Natural killer cell treated with Interleukin-12 subunit alpha and Interleukin-12 subunit beta and Interleukin-15 and Interleukin-18, amount 100 ng/mL, for 72 hours (primary cell): Measurements from ENCODE around the gene ENTREP1. TPM values are rescaled to one million over a fixed set of nuclear protein-coding genes. Genes with fewer than 3 reads are reported as not detected.

Experiments
- ATAC-seq, 2 donors: fragments of 150-1000 bp; cut with Tn5 transposase in 1 of 2; sonication (Bioruptor Pico), chemical (Tn5 transposase) in 1 of 2; 2 replicates each; pipeline ENCODE4 v1.10.0; 2021
- DNase-seq: peaks from one replicate; pipeline ENCODE4 v3.0.0; 2022; ENCODE audit warnings: low spot score
- H3K27ac Mint-ChIP-seq, 2 donors: 1 replicate in 1 of 2; 2 replicates in 1 of 2; pipeline ENCODE4 v1.8.0; 2022; ENCODE audit warnings: mixed read lengths in 2 of 2, mild to moderate bottlenecking in 1 of 2, moderate library complexity in 1 of 2
- H3K27me3 Mint-ChIP-seq, 2 donors: 1 replicate in 1 of 2; 2 replicates in 1 of 2; pipeline ENCODE4 v1.8.0; 2022; ENCODE audit warnings: mixed read lengths in 2 of 2
- H3K36me3 Mint-ChIP-seq: one replicate; pipeline ENCODE4 v1.8.0; 2022; ENCODE audit warnings: mixed read lengths
- H3K4me1 Mint-ChIP-seq, 2 donors: 1 replicate in 1 of 2; 2 replicates in 1 of 2; pipeline ENCODE4 v1.8.0; 2022; ENCODE audit warnings: low read depth in 2 of 2, mixed read lengths in 2 of 2, mild to moderate bottlenecking in 1 of 2
- H3K4me3 Mint-ChIP-seq: one replicate; pipeline ENCODE4 v1.8.0; 2022; ENCODE audit warnings: mixed read lengths
- H3K9me3 Mint-ChIP-seq: 2 replicates; pipeline ENCODE4 v1.8.0; 2022; ENCODE audit warnings: mixed read lengths
- total RNA-seq, 2 donors: library from RNA; stranded (reverse); gene quantifications; one replicate each; pipeline ENCODE4 v1.2.3, GENCODE V29; 2022

ENTREP1 gene
- total RNA-seq, 2 donors from 2014 or later: not detected

DNA sequence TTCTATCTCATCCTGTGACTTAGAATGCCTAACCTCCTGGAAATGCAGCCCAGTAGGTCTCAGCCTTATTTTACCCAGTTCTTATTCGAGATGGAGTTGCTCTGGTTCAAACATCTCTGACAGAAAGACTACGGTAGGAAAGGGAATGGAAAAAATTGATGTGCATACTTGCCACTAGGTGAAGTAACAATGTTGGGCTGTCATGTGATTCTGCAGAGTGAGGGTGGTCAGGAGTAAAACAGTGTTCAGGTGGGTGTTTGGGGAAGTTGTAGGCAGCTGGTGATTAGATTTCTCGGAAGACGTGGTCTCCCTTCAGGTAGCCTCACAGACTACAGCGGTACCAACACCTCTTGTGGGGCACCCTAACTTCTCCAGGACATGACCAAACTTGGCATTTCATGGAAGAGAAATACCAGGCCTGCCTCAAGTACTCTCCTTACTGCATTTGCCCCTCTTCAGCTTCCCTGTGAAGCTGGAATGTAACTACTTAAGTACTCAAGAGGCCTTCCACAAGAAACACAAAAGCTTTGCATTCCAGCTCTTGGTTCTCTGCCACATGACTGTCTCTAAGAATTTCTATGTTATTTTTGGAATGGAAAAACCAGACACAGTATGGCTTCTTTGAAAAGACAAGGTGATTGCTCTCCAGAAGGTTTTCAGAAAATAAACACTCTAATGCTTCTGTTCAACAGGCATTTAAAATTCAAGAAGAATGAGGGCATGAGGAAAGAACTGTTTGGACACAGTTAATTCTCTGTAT is 17.4 kb upstream of the ENTREP1 start:
- ATAC-seq (no peak), DNase-seq (no peak)
- Mint-ChIP-seq H3K4me1 (no peaks in the 10 kb centered on the region), H3K9me3 (peaks cover 13% of the 10 kb centered on the region), H3K27ac (no peak overlapping the region), H3K27me3 (peaks cover 5 to 23% of the 10 kb centered on the region in 2 donors), H3K4me3 (no peak overlapping the region), H3K36me3 (peaks cover 6% of the 10 kb centered on the region)

- DNase-seq: no peak
- Mint-ChIP-seq H3K9me3 (peaks cover 13% of the 10 kb centered on the region), H3K4me1 (no peaks in the 10 kb centered on the region), H3K4me3 (no peak overlapping the region), H3K36me3 (peaks cover 6% of the 10 kb centered on the region), H3K27me3 (peaks cover 5 to 22% of the 10 kb centered on the region in 2 donors), H3K27ac (no peak overlapping the region)
- no peak for ATAC-seq
Observed at GRCh38 chr9:69308206-69308931, 16.6 kb upstream of the ENTREP1 start.

DNA sequence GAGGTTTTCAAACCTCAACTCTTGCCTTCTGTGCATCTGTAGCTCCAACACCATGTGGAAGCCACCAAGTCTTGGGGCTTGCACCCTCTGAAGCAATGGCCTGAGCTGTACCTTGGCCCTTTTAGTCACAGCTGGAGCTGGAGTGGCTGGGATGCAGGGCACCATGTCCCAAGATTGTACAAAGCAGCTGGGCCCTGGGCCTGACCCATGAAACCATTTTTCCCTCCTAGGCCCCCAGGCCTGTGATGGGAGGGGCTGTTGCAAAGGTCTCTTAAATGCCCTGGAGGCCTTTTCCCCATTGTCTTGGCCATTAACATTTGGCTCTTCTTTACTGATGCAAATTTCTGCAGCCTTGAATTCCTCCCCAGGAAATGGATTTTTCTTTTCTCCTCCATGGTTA is 11.8 kb upstream of the ENTREP1 start:
- Mint-ChIP-seq H3K4me3 (no peak overlapping the region), H3K27me3 (peaks cover 5 to 21% of the 10 kb centered on the region in 2 donors), H3K36me3 (peaks cover 14% of the 10 kb centered on the region), H3K27ac (no peak overlapping the region), H3K4me1 (no peaks in the 10 kb centered on the region), H3K9me3 (peaks cover 20% of the 10 kb centered on the region)
- ATAC-seq (no peak), DNase-seq (no peak)

DNA sequence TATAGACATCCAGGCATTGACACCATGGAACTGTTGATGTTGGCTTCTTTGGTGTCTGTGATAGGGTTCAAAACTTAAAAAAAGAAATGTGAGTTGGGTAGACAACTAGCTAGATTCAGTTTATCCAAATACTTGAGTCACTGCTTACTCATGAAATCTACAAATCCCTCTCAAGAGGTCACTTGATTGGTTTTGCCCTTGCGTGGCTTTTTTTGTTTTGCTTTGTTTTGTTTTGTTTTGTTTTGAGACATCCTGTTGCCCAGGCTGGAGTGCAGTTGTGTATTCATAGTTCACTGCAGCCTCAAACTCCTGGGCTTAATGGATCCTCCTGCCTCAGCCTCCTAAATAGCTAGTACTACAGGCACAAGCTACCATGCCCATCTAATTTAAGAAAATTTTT is 10.5 kb upstream of the ENTREP1 start:
- no peak for ATAC-seq
- DNase-seq: no peak
- H3K4me3 Mint-ChIP-seq: no peak overlapping the region
- H3K36me3 Mint-ChIP-seq: peaks cover 14% of the 10 kb centered on the region
- H3K27ac Mint-ChIP-seq: no peak overlapping the region
- H3K9me3 Mint-ChIP-seq: peaks cover 17% of the 10 kb centered on the region
- peaks cover 15 to 17% of the 10 kb centered on the region in 2 donors for H3K27me3 Mint-ChIP-seq
- no peaks in the 10 kb centered on the region for H3K4me1 Mint-ChIP-seq

DNA sequence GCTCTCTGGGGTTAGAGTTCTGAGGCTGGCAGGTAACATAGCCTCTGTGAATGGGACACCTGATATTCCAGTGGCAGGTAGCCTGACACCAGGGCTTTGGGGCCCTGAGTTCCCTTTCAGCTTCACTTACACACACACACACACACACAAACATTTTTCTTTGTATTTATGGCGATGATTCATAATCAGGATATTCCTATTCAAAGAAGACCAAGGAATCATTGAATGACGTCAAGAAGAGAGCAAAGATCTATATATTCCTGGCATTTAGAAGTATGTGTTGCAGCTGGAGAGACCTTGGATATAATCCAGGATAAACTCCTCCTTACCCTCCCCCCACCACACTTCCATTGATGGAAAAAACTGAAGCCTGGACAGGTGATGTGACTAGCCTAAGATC is 7.9 kb upstream of the ENTREP1 start:
- no peak for DNase-seq
- Mint-ChIP-seq H3K27me3 (peaks cover 16 to 19% of the 10 kb centered on the region in 2 donors), H3K9me3 (peaks cover 14% of the 10 kb centered on the region), H3K4me1 (no peaks in the 10 kb centered on the region), H3K4me3 (no peak overlapping the region), H3K27ac (no peak overlapping the region), H3K36me3 (peaks cover 12% of the 10 kb centered on the region)
- no peak for ATAC-seq

DNA sequence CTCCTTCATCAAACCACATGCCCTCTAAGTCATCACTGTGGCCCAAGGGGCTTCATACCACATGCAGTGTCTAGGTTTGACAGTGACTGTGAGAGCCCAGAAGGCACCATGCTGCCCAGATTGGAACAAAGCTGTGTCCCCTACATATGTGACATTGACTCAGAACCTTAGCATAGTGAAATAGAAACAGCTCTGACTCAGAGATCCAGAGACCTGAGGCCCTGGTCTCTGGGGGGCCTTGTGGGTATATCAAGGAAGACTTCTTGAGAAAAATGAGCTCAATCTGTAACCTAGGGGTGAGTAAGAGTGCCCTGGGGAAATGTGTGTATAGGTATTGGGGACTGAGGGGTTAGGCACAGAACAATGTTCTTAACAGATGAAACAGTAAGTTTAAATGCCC is 7.1 kb upstream of the ENTREP1 start:
- Mint-ChIP-seq H3K9me3 (peaks cover 9% of the 10 kb centered on the region), H3K36me3 (peaks cover 8% of the 10 kb centered on the region), H3K27me3 (peaks cover 20 to 25% of the 10 kb centered on the region in 2 donors), H3K4me3 (no peak overlapping the region), H3K4me1 (no peaks in the 10 kb centered on the region), H3K27ac (no peak overlapping the region)
- DNase-seq: no peak
- ATAC-seq: peak in 1 of 2 donors; percentile 41

DNA sequence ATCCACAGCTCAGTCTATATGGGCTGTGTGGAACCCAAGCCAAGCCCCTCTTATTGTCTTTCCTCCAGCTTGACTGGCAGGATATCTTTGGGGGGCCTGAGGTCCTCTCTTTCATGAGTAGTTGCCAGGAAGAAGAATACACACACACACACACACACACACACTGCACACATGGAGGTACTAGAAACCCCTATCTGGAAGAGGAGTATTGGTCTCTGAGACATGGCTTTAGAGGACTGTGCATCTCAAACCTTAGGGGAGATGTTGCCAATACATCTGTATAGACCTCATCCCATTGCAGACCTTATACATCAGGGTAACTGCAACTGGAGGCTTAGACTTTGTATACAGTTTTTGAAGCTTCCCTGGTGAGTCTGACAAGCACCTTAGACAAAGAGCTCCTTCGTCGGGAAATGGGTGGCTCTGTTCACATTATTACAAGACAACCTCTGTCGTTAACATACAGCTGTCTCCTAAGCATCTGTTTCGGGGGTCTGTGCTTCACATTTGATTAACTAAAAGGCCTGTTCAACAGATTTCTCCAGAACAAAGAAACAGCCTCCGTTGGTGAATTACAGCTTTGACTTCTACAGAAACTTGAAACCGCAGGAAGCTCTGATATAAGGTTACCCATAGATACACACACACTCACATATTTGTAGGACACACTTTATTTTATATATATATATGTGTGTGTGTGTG is 5.5 kb upstream of the ENTREP1 start:
- DNase-seq (no peak), ATAC-seq (no peak)
- H3K27ac Mint-ChIP-seq: no peak overlapping the region
- no peaks in the 10 kb centered on the region for H3K9me3 Mint-ChIP-seq
- H3K27me3 Mint-ChIP-seq: peaks cover 16 to 25% of the 10 kb centered on the region in 2 donors
- H3K4me1 Mint-ChIP-seq: no peaks in the 10 kb centered on the region
- H3K36me3 Mint-ChIP-seq: no peaks in the 10 kb centered on the region
- H3K4me3 Mint-ChIP-seq: no peak overlapping the region

DNA sequence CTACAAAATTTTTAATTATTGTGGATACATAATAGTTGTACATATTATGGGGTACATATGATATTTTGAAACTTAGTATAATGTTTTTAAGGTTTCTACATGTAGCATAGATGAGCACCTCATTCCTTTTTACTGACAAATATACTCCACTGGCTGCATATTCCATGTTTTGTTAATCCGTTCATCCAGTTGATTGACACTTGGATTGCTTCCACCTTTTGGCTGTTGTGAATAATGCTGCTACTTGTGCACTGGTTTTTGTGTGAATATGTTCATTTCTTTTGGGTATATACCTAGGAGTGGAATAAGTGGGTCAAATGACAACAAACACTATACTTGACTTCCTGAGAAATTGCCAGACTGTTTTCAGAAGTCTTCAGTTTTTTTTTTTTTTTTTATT is 2.8 kb upstream of the ENTREP1 start:
- Mint-ChIP-seq H3K27ac (no peak overlapping the region), H3K4me3 (no peak overlapping the region), H3K9me3 (no peaks in the 10 kb centered on the region), H3K27me3 (peaks cover 26 to 35% of the 10 kb centered on the region in 2 donors), H3K36me3 (no peaks in the 10 kb centered on the region), H3K4me1 (peaks cover 0 to 2% of the 10 kb centered on the region in 2 donors)
- ATAC-seq (no peak), DNase-seq (no peak)

DNA sequence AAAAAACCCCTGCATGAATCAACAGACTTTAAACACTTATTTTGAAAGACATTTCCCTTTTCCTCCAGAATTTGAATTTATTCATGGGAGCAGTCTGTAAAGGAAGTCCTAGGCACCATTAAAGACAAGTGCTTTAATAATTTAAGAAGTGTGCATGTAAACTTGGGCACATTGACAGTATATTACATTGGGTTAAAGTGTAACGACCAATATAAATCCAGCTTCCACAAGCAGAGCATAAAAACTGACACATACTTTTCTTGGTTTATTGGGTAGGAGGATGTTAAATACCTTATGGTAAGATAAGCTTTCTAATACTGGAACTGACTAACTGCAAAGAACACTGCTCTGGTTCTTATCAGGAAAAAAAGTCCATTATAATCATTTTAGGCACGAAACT is 1.2 kb upstream of the ENTREP1 start:
- Mint-ChIP-seq H3K27ac (no peak overlapping the region), H3K27me3 (peaks cover 28 to 32% of the 10 kb centered on the region in 2 donors), H3K36me3 (no peaks in the 10 kb centered on the region), H3K4me3 (no peak overlapping the region), H3K9me3 (no peaks in the 10 kb centered on the region), H3K4me1 (peaks cover 0 to 2% of the 10 kb centered on the region in 2 donors)
- no peak for DNase-seq
- no peak for ATAC-seq

DNA sequence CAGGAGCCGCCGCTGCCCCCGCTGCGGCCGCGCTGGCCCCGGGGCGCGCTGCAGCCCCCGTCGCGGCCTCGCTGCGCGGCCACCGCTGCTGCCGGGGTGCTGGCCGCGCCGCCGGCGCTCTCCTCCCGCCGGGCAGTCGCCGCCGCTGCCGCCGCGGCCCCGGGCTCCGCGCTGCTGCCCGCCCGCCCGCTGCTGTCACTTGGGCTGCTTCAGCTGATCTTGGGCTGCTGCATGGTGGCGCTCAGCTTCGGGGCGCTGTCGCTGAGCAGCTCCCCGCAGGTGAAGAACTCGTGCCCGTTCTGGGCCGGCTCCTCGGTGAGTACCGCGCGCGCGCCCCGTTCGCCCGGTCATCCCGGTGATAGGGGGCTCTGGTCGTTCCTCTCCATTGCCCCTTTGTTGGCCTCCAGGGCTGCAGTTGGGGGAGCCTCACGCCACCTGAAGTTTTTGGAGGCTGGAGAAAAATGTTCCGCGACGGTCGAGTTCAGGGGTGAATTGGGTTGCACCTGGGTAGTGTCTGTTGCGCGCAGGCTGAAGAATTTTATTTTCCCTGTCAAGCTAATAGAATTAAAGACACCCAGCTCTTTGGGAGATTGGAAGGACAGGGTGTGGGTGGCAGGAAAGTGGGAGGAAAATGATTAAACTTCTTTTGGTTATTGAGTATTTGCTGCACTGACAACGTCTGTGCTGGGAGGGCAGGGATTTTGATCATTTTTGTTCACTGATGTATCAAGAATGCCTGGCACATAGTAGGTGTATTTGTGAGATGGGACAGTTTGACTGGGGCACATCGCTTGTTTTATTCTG is 596 bp downstream of the ENTREP1 start:
- no peak overlapping the region for H3K4me3 Mint-ChIP-seq
- no peaks in the 10 kb centered on the region for H3K9me3 Mint-ChIP-seq
- ATAC-seq (peak; percentile 38 to 49), DNase-seq (no peak)
- H3K36me3 Mint-ChIP-seq: no peaks in the 10 kb centered on the region
- H3K27ac Mint-ChIP-seq: no peak overlapping the region
- peaks cover 0 to 2% of the 10 kb centered on the region in 2 donors for H3K4me1 Mint-ChIP-seq
- H3K27me3 Mint-ChIP-seq: peaks cover 29 to 31% of the 10 kb centered on the region in 2 donors

DNA sequence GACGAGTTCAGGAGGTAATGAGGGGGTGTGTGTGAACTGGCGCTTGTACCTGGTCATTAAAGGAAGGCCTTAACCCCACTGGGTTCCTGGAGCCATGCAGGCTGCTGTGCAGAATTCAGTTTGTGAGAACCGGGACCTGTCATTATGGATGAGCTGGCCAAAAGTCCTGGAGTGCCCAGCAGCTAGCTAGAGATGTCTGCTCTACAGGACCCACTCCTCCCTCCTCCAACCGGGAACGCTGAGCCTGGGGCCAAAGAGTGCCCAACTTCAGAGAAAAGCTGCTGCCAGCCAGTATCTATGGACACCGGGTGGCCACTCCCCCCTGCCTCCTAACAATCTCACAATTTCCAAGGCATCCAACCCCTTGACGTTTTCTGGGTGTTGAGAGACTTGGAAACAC is 1.2 kb downstream of the ENTREP1 start:
- Mint-ChIP-seq H3K4me3 (no peak overlapping the region), H3K4me1 (peaks cover 0 to 2% of the 10 kb centered on the region in 2 donors), H3K9me3 (no peaks in the 10 kb centered on the region), H3K27me3 (peaks cover 26 to 29% of the 10 kb centered on the region in 2 donors), H3K27ac (no peak overlapping the region), H3K36me3 (no peaks in the 10 kb centered on the region)
- no peak for ATAC-seq
- DNase-seq: no peak

DNA sequence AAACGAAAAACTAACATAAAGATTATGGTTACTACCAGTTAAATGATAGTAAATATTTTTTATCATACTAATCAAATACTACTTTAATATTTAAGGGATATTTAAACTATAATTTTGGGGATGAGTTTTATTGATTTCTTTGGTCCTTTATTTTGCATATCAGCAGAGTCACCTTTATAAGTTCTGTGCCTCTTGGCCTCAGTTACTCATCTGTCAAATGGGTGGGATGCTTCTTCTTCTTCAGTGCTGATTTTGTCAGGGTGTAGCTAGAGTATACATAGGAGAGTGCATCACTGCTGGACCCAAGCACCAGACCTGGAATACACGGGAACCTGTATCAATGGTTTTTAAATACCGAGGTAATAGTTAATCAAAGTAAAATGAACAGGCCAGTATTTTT is 5.6 kb downstream of the ENTREP1 start:
- H3K27ac Mint-ChIP-seq: no peak overlapping the region
- no peaks in the 10 kb centered on the region for H3K36me3 Mint-ChIP-seq
- no peak overlapping the region for H3K4me3 Mint-ChIP-seq
- DNase-seq (no peak), ATAC-seq (no peak)
- peaks cover 17 to 23% of the 10 kb centered on the region in 2 donors for H3K27me3 Mint-ChIP-seq
- H3K9me3 Mint-ChIP-seq: no peaks in the 10 kb centered on the region
- H3K4me1 Mint-ChIP-seq: no peaks in the 10 kb centered on the region

GRCh38 chr9:69331444-69331843 is 6.4 kb downstream of the ENTREP1 start:
- H3K27ac Mint-ChIP-seq: no peak overlapping the region
- no peaks in the 10 kb centered on the region for H3K36me3 Mint-ChIP-seq
- H3K4me1 Mint-ChIP-seq: no peaks in the 10 kb centered on the region
- H3K27me3 Mint-ChIP-seq: peaks cover 11 to 16% of the 10 kb centered on the region in 2 donors
- no peak overlapping the region for H3K4me3 Mint-ChIP-seq
- H3K9me3 Mint-ChIP-seq: no peaks in the 10 kb centered on the region
- DNase-seq (no peak), ATAC-seq (no peak)
